Subcutaneous abdominal adipose tissue (tissue), 5 donors: ENCODE results near the gene SIPA1L3.

Experiments
- H3K27ac ChIP-seq: one replicate; pipeline ENCODE4 v1.7.0; 2013; ENCODE audit warnings: low read depth, mild to moderate bottlenecking, inconsistent platforms, low read length, moderate library complexity
- H3K27me3 ChIP-seq, 5 donors: one replicate each; pipeline ENCODE4 v1.7.0; 2013; ENCODE audit warnings: low read length in 5 of 5, inconsistent platforms in 1 of 5; ENCODE audit not compliant: control insufficient read depth in 5 of 5, insufficient read depth in 4 of 5
- H3K36me3 ChIP-seq, 5 donors: one replicate each; pipeline ENCODE4 v1.7.0; 2013; ENCODE audit warnings: low read length in 5 of 5; ENCODE audit not compliant: control insufficient read depth in 5 of 5, insufficient read depth in 5 of 5
- H3K4me1 ChIP-seq, 5 donors: one replicate each; pipeline ENCODE4 v1.7.0; 2013; ENCODE audit warnings: low read length in 5 of 5, mild to moderate bottlenecking in 3 of 5, moderate library complexity in 1 of 5; ENCODE audit not compliant: control insufficient read depth in 5 of 5, insufficient read depth in 5 of 5
- H3K4me3 ChIP-seq, 5 donors: one replicate each; pipeline ENCODE4 v1.7.0; 2013; ENCODE audit warnings: low read length in 5 of 5, low read depth in 1 of 5
- H3K9ac ChIP-seq, 5 donors: one replicate each; pipeline ENCODE4 v1.7.0; 2013; ENCODE audit warnings: low read length in 5 of 5, mild to moderate bottlenecking in 4 of 5, moderate library complexity in 3 of 5
- H3K9me3 ChIP-seq, 5 donors: one replicate each; pipeline ENCODE4 v1.7.0; 2013; ENCODE audit warnings: low read length in 5 of 5; ENCODE audit not compliant: control insufficient read depth in 5 of 5
- donor health status: healthy.
- donor health status: healthy.
- donor health status: healthy.
- donor health status: healthy.
- donor health status: healthy.

The SIPA1L3 gene

DNA sequence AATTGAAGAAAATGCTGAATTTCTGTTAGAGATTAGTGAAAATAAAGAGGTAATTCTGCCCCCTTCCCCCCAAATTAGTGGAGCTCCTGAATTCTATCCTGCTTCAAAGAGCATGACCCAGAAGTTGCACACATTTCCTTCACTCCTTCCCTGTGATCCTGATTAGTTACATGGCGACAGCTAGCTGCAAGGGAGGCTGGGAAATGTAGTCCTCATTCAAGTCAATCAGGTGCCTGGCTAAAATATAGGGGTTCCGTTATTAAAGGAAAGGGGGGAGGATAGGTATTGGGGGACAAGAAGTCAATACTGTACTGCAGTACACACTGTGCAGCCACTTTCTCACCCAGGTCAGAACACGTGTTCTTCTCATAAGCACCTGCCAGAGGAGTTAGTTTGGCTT is 65.8 kb downstream of the SIPA1L3 start:
- Histone ChIP-seq H3K4me1 (peaks cover 0 to under 1% (median 0%) of the 10 kb centered on the region in 5 donors), H3K9ac (no peak overlapping the region), H3K9me3 (peaks cover 6 to 13% (median 10%) of the 10 kb centered on the region in 5 donors), H3K27me3 (no peaks in the 10 kb centered on the region), H3K36me3 (peaks cover 0 to 5% (median 0%) of the 10 kb centered on the region in 5 donors), H3K4me3 (no peak overlapping the region), H3K27ac (no peak overlapping the region)

GRCh38 chr19:37973666-37974065 is 66.7 kb downstream of the SIPA1L3 start:
- Histone ChIP-seq H3K27me3 (no peaks in the 10 kb centered on the region), H3K9ac (no peak overlapping the region), H3K4me1 (peaks cover 0 to 3% (median 0%) of the 10 kb centered on the region in 5 donors), H3K36me3 (peaks cover 0 to 5% (median 0%) of the 10 kb centered on the region in 5 donors), H3K4me3 (no peak overlapping the region), H3K27ac (no peak overlapping the region), H3K9me3 (peaks cover 6 to 13% (median 10%) of the 10 kb centered on the region in 5 donors)

- peaks cover 0 to 5% (median 0%) of the 10 kb centered on the region in 5 donors for H3K36me3 ChIP-seq
- H3K9ac ChIP-seq, result no peak overlapping the region
- no peak overlapping the region for H3K4me3 ChIP-seq
- H3K27ac ChIP-seq, result no peak overlapping the region
- H3K27me3 ChIP-seq, result no peaks in the 10 kb centered on the region
- peaks cover 6 to 12% (median 10%) of the 10 kb centered on the region in 5 donors for H3K9me3 ChIP-seq
- H3K4me1 ChIP-seq, result peaks cover 0 to 3% (median 0%) of the 10 kb centered on the region in 5 donors
Measured at GRCh38 chr19:37975071-37975470, 68.1 kb downstream of the SIPA1L3 start.

DNA sequence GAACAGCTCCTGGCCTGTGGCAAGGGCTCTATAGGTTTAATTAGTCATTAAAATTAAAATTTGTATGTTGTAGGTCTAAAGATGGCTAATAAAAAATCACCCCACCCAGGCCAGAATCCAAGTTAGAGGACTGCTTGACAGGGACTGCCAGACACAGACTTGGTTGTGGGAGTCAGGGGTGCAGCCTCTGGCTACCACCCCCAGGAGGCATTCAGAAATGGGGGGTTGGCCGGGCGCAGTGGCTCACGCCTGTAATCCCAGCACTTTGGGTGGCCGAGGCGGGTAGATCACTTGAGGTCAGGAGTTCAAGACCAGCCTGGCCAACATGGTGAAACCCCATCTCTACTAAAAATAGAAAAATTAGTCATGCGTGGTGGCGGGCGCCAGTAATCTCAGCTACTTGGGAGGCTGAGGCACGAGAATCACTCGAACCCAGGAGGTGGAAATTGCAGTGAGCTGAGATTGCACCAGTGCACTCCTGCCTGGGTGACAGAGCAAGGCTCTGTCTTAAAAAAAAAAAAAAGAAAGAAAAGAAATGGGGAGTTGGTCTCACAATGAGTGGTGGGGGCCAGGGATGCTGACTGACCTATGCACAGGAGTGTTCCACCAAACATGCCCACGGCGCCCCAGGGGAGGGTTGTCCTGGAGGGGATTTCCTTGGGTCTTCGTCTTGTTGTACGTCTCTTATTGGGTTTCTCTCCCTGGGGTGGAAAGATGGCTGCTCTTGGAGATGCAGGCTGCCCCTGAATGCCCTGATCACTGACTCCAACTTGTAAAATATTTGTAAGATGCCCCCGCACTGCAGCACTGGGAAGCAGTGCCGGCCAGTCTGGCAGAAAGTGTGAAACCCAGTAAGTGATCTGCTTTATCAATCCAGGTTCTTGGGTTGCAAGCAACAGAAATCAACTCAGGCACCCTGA is 68.8 kb downstream of the SIPA1L3 start:
- H3K27ac ChIP-seq, result no peak overlapping the region
- H3K4me1 ChIP-seq, result peaks cover 0 to 7% (median 3%) of the 10 kb centered on the region in 5 donors
- H3K9me3 ChIP-seq, result peaks cover under 1 to 4% (median 3%) of the 10 kb centered on the region in 5 donors
- no peak overlapping the region for H3K4me3 ChIP-seq
- no peaks in the 10 kb centered on the region for H3K27me3 ChIP-seq
- no peak overlapping the region for H3K9ac ChIP-seq
- no peaks in the 10 kb centered on the region for H3K36me3 ChIP-seq

DNA sequence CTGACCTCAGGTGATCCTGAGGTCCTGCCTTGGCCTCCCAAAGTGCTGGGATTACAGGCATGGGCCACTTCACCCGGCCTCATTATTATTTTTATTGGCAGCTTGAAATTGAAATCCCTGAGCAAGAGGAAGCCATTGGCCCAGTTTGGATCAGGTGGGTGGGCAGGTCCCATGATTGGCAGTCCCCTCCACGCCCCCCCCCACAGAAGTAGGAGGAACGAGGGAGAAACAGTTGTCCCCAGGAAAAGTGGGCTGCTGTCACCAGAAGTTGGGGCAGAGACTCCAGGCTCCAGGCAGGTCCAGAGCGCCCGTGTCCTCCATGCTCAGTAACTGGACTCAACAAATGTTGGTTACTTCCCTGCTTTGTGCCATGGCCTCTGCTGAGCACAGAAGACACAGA is 70.4 kb downstream of the SIPA1L3 start:
- no peaks in the 10 kb centered on the region for H3K27me3 ChIP-seq
- peaks cover 0 to 3% (median 0%) of the 10 kb centered on the region in 5 donors for H3K9me3 ChIP-seq
- no peaks in the 10 kb centered on the region for H3K36me3 ChIP-seq
- H3K4me1 ChIP-seq, result peaks cover 0 to 10% (median 3%) of the 10 kb centered on the region in 5 donors
- no peak overlapping the region for H3K4me3 ChIP-seq
- no peak overlapping the region for H3K9ac ChIP-seq
- H3K27ac ChIP-seq, result no peak overlapping the region

GRCh38 chr19:37977992-37978391 is 71.0 kb downstream of the SIPA1L3 start:
- Histone ChIP-seq H3K9me3 (no peaks in the 10 kb centered on the region), H3K27me3 (no peaks in the 10 kb centered on the region), H3K27ac (no peak overlapping the region), H3K4me1 (peaks cover 0 to 10% (median 3%) of the 10 kb centered on the region in 5 donors), H3K4me3 (no peak overlapping the region), H3K36me3 (no peaks in the 10 kb centered on the region), H3K9ac (no peak overlapping the region)

DNA sequence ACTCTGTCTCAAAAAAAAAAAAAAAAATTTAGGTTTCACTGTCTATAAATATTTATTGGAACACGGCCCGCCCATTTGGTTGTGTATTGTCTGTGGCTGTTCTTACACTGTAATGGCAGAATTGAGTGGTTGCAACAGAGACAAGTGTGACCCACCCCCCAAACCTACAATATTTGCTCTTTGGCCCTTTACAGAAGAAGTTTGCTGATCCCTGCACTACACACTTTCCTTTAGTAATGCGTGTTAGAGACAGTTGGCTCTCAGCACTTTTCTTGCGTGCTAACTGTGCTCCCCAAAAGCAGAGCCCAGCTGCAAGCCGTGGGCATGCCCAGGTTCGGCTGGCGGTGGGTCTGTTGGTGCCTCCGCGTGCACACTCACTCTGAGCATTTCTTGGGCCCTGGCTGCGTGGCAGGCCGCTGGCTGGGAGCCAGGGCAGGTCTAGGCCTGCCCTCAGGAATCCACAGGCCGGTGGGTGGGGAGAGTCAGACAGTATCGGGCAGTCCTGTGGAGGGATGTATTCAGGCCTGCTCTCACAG is 72.6 kb downstream of the SIPA1L3 start:
- Histone ChIP-seq H3K27ac (no peak overlapping the region), H3K27me3 (no peaks in the 10 kb centered on the region), H3K9me3 (no peaks in the 10 kb centered on the region), H3K9ac (no peak overlapping the region), H3K36me3 (no peaks in the 10 kb centered on the region), H3K4me1 (peaks cover 0 to 10% (median 3%) of the 10 kb centered on the region in 5 donors), H3K4me3 (no peak overlapping the region)

DNA sequence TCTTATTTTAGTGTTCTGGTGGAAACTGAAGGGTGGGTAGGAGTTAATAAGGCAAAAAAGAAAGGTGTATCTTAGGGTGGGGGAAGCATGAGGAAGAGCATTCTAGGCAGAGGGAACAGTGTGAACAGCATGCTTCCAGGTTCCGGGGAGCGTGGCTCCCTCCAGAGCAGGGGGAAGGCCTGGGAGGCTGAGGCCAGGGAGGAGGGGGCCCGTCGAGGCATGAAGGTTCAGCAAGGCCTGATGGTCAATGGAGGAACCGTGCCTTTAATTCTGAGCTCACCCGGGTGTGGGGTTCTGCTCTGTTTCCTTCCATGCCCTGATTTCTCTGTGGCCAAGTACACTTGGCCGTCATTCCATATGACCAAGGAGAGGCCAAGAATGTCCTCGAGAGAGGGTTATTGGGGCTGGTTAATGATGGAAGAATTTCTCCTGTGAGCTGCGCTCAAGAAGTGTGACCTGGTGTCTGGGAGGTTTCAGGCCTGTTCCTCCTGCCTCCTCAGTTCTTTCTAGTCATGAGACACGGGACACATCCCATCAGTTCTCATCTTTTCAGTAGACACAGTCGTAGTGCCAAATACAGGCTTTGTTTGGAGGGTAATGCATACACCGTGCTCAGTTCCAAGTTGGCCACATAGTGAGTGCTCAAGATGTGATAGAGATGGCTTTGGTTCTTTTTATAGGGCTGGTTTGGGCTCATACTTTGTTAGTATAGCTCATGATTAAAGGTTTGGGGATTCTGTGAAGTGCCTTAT is 73.6 kb downstream of the SIPA1L3 start:
- no peaks in the 10 kb centered on the region for H3K9me3 ChIP-seq
- H3K27me3 ChIP-seq, result no peaks in the 10 kb centered on the region
- H3K4me3 ChIP-seq, result no peak overlapping the region
- no peak overlapping the region for H3K27ac ChIP-seq
- peaks cover 0 to 10% (median 3%) of the 10 kb centered on the region in 5 donors for H3K4me1 ChIP-seq
- no peak overlapping the region for H3K9ac ChIP-seq
- no peaks in the 10 kb centered on the region for H3K36me3 ChIP-seq

GRCh38 chr19:37981785-37982475 is 74.9 kb downstream of the SIPA1L3 start:
- Histone ChIP-seq H3K4me3 (no peak overlapping the region), H3K27me3 (no peaks in the 10 kb centered on the region), H3K36me3 (no peaks in the 10 kb centered on the region), H3K9ac (no peak overlapping the region), H3K27ac (no peak overlapping the region), H3K9me3 (no peaks in the 10 kb centered on the region), H3K4me1 (peaks cover 0 to 10% (median 3%) of the 10 kb centered on the region in 5 donors)
